Stimulated activated naive B cell treated with anti-CD40 and anti-IgM and Interleukin-4, amounts not matched to agents 10 μg/mL and 1 μg/mL and 100 μg/mL, for 72 hours (primary cell): Measurements from ENCODE around the gene STOML2.
A peak's percentile ranks its signal among the peaks of the same experiment; 100 is the strongest.

Experiments used
- ATAC-seq, 2 donors: fragments of 150-1000 bp; cut with Tn5 transposase; replicated peaks; 2 replicates each; pipeline ENCODE4 v1.10.0; 2021; ENCODE audit warnings: moderate library complexity in 1 of 2
- DNase-seq: peaks from one replicate; pipeline ENCODE4 v3.0.0; 2021
- H3K27ac Mint-ChIP-seq: one replicate; pipeline ENCODE4 v1.8.0; 2022; ENCODE audit warnings: mild to moderate bottlenecking, mixed read lengths
- H3K27me3 Mint-ChIP-seq, 2 donors: one replicate each; pipeline ENCODE4 v1.8.0; 2022; ENCODE audit warnings: mixed read lengths in 2 of 2
- H3K36me3 Mint-ChIP-seq, 2 donors: one replicate each; pipeline ENCODE4 v1.8.0; 2022; ENCODE audit warnings: mixed read lengths in 2 of 2, mild to moderate bottlenecking in 1 of 2
- H3K4me1 Mint-ChIP-seq, 2 donors: one replicate each; pipeline ENCODE4 v1.8.0; 2022; ENCODE audit warnings: mixed read lengths in 2 of 2, mild to moderate bottlenecking in 1 of 2
- H3K4me3 Mint-ChIP-seq, 2 donors: one replicate each; pipeline ENCODE4 v1.8.0; 2022; ENCODE audit warnings: mild to moderate bottlenecking in 2 of 2, mixed read lengths in 2 of 2, moderate library complexity in 1 of 2
- H3K9me3 Mint-ChIP-seq, 2 donors: one replicate each; pipeline ENCODE4 v1.8.0; 2022; ENCODE audit warnings: mixed read lengths in 2 of 2, mild to moderate bottlenecking in 1 of 2

The STOML2 gene

GRCh38 chr9:35051069-35051967 lies 51.6 kb downstream of the STOML2 start:
- Mint-ChIP-seq H3K36me3 (peaks cover 46 to 58% of the 10 kb centered on the region in 2 donors), H3K27ac (peak overlapping the region; percentile 6), H3K9me3 (no peaks in the 10 kb centered on the region), H3K27me3 (no peaks in the 10 kb centered on the region), H3K4me3 (no peak overlapping the region), H3K4me1 (peaks cover 7 to 20% of the 10 kb centered on the region in 2 donors)
- DNase-seq: no peak
- peak; percentile 78 to 87 for ATAC-seq
